Activated T-helper 2 cell treated with anti-CD3 and anti-CD28 coated beads, Interferon-gamma antibody, Interleukin-2, Interleukin-4, amounts not matched to agents 10 μg/mL and 5 μg/mL and 100 μg/mL, durations not matched to agents 14 hours and 24 hours and 36 hours (primary cell): ENCODE results near the gene CDC42BPA. TPM values are rescaled to one million over a fixed set of nuclear protein-coding genes. Genes with fewer than 3 reads are reported as not detected.

ENCODE experiments used
- DNase-seq: peaks from one replicate; pipeline ENCODE4 v3.0.0; 2021; ENCODE audit warnings: low spot score
- H3K27ac Mint-ChIP-seq: one replicate; pipeline ENCODE4 v1.8.0; 2021; ENCODE audit warnings: mixed read lengths
- H3K27me3 Mint-ChIP-seq: one replicate; pipeline ENCODE4 v1.8.0; 2021; ENCODE audit warnings: low read depth, mixed read lengths
- H3K36me3 Mint-ChIP-seq: one replicate; pipeline ENCODE4 v1.8.0; 2021; ENCODE audit warnings: low read depth, mixed read lengths
- H3K4me1 Mint-ChIP-seq: one replicate; pipeline ENCODE4 v1.8.0; 2021; ENCODE audit warnings: low read depth, mixed read lengths
- H3K4me3 Mint-ChIP-seq: one replicate; pipeline ENCODE4 v1.8.0; 2021; ENCODE audit warnings: low read depth, mild to moderate bottlenecking, moderate library complexity, mixed read lengths
- H3K9me3 Mint-ChIP-seq: one replicate; pipeline ENCODE4 v1.8.0; 2021; ENCODE audit warnings: mixed read lengths
- intact Hi-C: fragments of 100-400 bp; cut with micrococcal nuclease; formaldehyde crosslinking; loops from one replicate; pipeline ENCODE4 v1.15.1; 2023
- total RNA-seq: library from RNA; stranded (reverse); gene quantifications from 2 replicates; pipeline ENCODE4 v1.2.3, GENCODE V29; 2022

The CDC42BPA gene, protein sequence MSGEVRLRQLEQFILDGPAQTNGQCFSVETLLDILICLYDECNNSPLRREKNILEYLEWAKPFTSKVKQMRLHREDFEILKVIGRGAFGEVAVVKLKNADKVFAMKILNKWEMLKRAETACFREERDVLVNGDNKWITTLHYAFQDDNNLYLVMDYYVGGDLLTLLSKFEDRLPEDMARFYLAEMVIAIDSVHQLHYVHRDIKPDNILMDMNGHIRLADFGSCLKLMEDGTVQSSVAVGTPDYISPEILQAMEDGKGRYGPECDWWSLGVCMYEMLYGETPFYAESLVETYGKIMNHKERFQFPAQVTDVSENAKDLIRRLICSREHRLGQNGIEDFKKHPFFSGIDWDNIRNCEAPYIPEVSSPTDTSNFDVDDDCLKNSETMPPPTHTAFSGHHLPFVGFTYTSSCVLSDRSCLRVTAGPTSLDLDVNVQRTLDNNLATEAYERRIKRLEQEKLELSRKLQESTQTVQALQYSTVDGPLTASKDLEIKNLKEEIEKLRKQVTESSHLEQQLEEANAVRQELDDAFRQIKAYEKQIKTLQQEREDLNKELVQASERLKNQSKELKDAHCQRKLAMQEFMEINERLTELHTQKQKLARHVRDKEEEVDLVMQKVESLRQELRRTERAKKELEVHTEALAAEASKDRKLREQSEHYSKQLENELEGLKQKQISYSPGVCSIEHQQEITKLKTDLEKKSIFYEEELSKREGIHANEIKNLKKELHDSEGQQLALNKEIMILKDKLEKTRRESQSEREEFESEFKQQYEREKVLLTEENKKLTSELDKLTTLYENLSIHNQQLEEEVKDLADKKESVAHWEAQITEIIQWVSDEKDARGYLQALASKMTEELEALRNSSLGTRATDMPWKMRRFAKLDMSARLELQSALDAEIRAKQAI (N-terminal part only)
- total RNA-seq, result 6.6 and 7.1 TPM in 2 replicates

DNA sequence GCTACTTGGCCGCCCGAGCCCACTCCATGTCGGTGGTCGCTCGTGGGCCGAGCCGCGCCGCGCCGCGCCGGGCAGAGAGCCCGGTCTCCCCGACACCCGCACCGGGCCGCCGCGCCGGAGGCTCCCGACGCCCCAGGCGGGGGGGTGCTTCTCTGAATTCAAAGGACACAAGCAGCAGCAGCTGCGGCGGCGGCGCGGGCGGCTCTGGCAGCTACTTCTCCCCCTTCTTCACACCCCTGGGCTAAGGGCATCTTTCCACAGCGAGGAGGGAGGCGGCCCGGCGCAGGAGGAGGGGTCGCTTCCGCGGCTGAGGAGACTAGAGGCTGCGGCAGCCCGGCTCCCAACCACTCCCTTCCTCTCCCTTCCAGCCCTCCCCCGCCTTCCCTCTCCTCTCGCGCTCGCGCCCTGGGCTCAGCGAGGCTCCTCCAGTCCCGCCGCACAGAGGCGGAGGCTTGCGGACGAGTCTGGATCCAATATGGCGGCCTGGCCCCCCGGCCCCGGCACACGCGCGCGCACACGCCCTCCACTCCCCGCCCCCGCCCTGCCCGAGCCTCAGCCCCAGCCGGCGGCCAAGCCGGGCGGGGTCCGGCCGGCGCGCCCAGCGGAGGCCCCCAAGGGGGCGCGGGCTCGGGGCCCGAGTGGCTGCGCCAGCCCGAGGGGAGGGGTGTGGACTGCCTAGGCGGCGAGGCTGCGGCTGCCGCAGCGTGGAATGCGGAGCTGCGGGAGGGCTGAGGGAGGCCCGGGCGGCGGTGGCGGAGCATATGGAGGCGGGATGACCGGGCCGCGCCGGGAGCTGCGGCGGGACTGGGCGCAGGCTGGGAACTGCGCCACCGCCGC is at the start of gene CDC42BPA:
TSS of gene CDC42BPA (minus strand) at position 477 of the 837 bp plus-strand sequence. CDS start 1,310 bp downstream, outside the sequence.
- Mint-ChIP-seq H3K4me3 (peak within 1 kb of the TSS; percentile 83), H3K9me3 (no peaks in the 10 kb centered on the region), H3K27me3 (peaks cover 59% of the 10 kb centered on the region), H3K36me3 (no peaks in the 10 kb centered on the region), H3K4me1 (peaks cover 24% of the 10 kb centered on the region), H3K27ac (peak within 1 kb of the TSS; percentile 33)
- peak; percentile 23 for DNase-seq
- intact Hi-C loops, result loop anchor here (5.0 to 10.0 kb wide), 2 partner anchors 117 to 376 kb away; partner anchors contain the start of gene COQ8A

DNA sequence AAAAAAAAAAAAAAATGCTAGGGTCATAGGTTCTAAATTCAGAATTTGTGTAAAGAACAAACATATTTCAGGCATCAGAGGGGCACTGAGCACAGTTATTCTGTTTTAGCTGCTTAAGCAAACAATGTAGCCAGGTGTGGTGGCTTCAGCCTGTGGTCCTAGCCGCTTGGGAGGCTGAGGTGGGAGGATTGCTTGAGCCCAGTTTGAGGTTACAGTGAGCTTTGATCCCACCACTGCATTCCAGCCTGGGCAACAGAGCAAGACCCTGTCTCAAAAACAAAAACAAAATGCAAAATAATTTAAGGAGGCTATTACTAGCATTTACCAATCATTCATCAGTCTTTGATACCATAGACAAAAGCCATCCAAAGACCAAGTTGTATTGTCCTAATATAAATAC is 49.7 kb upstream of the CDC42BPA start:
- Mint-ChIP-seq H3K4me1 (no peaks in the 10 kb centered on the region), H3K9me3 (no peaks in the 10 kb centered on the region), H3K27me3 (peaks cover 1% of the 10 kb centered on the region), H3K4me3 (no peak overlapping the region), H3K36me3 (no peaks in the 10 kb centered on the region), H3K27ac (no peak overlapping the region)
- no peak for DNase-seq
- intact Hi-C loops, result no loop called here

DNA sequence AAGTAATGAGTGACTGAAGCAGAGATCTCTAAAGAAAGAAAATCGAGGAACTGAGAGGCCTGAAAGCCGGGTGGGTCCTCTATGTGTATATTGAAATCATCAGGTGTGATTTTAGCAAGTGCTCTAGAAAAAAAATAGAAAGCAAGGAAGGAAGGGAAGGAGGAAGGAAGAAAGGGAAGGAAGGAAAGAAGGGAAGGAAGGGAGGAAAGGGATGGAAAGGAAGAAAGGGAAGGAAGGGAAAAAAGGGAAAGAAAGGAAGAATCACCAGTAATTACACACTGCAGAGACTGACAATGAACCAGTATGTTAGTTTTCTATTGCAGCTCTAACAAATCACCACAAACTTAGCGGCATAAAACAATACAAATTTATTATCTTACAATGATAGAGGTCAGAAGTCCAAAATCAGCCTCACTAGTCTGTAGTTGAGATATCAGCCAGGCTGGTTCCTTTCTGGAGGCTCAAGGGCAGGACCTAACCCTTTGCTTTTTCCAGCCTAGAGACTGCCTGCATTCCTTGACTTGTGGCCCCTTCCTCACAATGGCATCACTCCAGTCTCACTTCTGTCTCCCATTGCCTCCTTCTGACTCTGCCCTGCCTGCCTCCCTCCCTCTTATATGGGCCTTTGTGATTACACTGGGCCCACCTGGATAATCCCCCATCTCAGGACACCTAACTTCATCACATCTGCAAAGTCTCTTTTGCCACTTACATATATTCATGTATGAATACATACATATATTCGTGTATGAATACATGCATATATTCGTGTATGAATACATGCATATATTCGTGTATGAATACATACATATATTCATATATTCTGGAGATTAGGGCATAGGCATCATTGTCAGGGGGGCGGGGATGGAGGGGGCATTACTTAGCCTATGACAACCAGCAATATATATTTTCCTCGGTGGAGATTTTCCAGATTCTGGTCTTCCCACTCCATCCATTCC is 47.5 kb upstream of the CDC42BPA start:
- H3K9me3 Mint-ChIP-seq, result no peaks in the 10 kb centered on the region
- no peak overlapping the region for H3K27ac Mint-ChIP-seq
- no peak for DNase-seq
- no peaks in the 10 kb centered on the region for H3K4me1 Mint-ChIP-seq
- no peaks in the 10 kb centered on the region for H3K36me3 Mint-ChIP-seq
- intact Hi-C loops, result no loop called here
- no peaks in the 10 kb centered on the region for H3K27me3 Mint-ChIP-seq
- H3K4me3 Mint-ChIP-seq, result no peak overlapping the region

DNA sequence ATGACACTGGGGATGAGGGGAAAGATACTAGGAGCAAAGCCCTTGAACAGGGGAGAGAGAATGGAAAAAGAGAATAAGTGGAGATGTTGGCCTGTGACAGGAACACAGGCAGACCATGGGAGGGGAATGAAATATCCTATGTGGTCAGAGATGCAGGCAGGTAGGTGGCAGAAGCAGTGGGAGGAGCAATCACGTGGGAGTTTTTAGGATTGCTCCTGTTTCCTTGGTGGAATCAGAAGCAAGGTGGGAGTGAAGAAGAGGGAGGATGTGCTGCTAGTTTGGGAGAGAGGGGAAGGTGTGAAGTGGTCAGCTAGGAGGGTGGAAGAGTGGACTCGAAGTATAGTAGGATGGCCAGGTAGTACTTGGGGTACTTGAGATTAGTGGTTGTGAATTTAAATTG is 46.4 kb upstream of the CDC42BPA start:
- H3K4me1 Mint-ChIP-seq, result no peaks in the 10 kb centered on the region
- H3K27ac Mint-ChIP-seq, result no peak overlapping the region
- DNase-seq, result no peak
- no peaks in the 10 kb centered on the region for H3K9me3 Mint-ChIP-seq
- intact Hi-C loops, result no loop called here
- no peaks in the 10 kb centered on the region for H3K36me3 Mint-ChIP-seq
- no peak overlapping the region for H3K4me3 Mint-ChIP-seq
- H3K27me3 Mint-ChIP-seq, result no peaks in the 10 kb centered on the region

DNA sequence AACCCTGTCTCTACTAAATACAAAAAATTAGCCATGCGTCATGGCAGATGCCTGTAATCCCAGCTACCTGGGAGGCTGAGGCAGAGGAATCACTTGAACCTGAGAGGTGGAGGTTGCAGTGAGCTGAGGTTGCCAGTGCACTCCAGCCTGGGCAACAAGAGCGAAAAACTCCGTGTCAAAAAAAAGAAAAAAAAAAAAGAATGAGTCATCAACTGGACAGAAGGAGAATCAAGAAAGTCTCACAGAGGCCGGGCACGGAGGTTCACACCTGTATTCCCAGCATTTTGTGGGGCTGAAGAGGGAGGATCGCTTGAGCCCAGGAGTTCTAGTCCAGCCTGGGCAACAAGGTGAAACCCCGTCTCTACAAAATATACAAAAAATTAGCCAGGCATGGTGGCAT is 45.5 kb upstream of the CDC42BPA start:
- no peak for DNase-seq
- Mint-ChIP-seq H3K27me3 (no peaks in the 10 kb centered on the region), H3K4me1 (no peaks in the 10 kb centered on the region), H3K36me3 (no peaks in the 10 kb centered on the region), H3K4me3 (no peak overlapping the region), H3K27ac (no peak overlapping the region), H3K9me3 (no peaks in the 10 kb centered on the region)
- intact Hi-C loops, result no loop called here

DNA sequence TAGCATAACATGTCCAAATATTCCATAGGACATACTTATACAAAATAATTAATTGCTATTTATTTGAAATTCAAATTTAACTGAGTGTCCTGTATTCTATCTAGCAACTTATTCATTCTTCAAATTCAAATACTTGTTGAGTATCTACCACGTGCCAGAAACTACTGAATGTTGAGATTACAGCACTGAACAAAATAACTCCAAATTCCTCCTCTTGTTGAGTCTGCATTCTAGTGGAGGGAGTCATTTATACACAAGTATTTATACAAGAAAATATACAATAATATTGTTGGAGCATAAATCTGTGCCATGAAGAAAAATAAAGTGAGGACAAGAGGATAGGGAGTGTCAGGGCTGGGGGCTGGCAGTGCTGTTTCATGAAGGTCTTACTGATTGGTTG is 43.7 kb upstream of the CDC42BPA start:
- no peaks in the 10 kb centered on the region for H3K27me3 Mint-ChIP-seq
- no peak overlapping the region for H3K4me3 Mint-ChIP-seq
- H3K36me3 Mint-ChIP-seq, result no peaks in the 10 kb centered on the region
- H3K9me3 Mint-ChIP-seq, result no peaks in the 10 kb centered on the region
- H3K27ac Mint-ChIP-seq, result no peak overlapping the region
- intact Hi-C loops, result no loop called here
- no peaks in the 10 kb centered on the region for H3K4me1 Mint-ChIP-seq
- no peak for DNase-seq

DNA sequence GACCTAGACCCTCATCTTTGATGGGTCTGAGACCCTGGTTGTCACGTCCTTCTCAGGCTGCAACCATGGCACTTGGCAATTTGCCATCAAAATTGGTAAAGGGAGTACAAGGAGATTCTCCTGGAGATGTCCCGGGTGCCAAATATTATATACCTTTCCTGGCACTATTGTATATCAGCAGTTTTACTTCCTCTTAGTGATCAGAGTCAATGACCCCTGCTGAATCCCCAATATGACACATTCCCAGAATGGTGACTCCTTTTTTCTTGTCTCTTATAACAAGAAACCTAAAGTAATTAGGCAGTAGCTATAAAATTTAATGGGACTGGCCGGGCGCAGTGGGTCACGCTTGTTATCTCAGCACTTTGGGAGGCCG is 39.6 kb upstream of the CDC42BPA start:
- Mint-ChIP-seq H3K36me3 (no peaks in the 10 kb centered on the region), H3K4me1 (no peaks in the 10 kb centered on the region), H3K27ac (no peak overlapping the region), H3K27me3 (no peaks in the 10 kb centered on the region), H3K9me3 (no peaks in the 10 kb centered on the region), H3K4me3 (no peak overlapping the region)
- intact Hi-C loops, result no loop called here
- no peak for DNase-seq

DNA sequence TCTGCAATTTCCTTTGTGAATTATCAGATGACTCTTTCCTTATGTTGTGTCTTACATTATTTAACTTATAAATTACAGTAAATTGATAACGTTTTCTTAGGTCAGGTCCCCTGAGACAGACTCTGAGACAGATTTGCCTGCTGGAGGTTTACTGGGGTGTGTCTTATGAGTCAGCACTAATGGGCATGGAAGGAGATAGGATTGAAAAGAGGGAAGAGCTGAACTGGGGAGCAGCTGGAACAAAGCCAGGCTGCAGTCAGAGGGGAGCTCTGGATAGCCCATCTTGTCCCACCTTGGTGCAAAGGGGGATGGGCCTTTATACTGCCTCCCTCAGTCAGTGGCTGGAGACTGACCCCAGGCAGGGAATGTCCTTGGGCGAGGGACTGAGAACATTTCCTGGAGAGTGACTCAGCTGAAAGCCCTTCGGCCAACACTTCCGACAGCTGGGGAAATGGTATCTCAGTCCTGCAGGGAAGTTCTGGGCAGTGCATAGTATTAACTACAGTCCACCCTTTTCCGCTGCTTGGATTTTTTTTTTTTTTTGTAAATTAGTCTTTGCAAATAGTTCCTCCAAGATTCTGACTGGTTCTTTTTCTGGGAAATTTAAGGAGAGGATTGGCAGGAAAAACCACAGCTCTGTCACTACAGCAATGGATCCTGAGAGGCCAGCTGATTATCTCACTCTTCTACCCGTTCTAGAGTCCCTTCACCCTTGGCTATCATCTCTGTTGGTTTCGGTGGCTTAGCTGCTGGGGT is 39.1 kb upstream of the CDC42BPA start:
- no peak overlapping the region for H3K27ac Mint-ChIP-seq
- no peaks in the 10 kb centered on the region for H3K36me3 Mint-ChIP-seq

DNA sequence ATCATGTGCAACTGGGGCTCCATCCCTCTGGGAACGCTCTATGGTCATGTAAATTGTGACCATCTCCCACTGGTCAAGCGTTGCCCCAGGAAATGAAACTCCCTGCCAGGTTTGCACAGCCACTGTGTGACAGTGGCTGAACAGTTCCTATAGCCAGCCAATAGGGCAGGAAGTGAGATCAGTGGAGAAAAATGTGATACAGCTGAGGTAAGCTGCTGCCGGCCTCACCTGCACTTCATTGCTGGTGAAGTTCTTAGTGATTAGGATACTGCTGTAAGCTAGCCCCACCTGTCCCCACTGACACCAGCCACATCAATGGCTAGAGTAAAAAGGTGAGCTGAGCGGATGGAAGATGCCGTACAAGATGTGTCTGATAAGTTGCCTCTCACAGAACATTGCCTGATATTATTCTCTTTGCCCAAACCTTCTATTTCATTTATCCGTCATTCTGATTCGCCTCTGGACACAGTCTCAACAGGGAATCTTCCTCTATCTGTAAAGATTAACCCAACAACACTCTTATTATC is 38.4 kb upstream of the CDC42BPA start:
- H3K4me3 Mint-ChIP-seq, result no peak overlapping the region
- H3K27ac Mint-ChIP-seq, result no peak overlapping the region
- peaks cover 4% of the 10 kb centered on the region for H3K27me3 Mint-ChIP-seq
- no peaks in the 10 kb centered on the region for H3K9me3 Mint-ChIP-seq
- no peaks in the 10 kb centered on the region for H3K36me3 Mint-ChIP-seq
- intact Hi-C loops, result no loop called here
- DNase-seq, result no peak
- H3K4me1 Mint-ChIP-seq, result no peaks in the 10 kb centered on the region

More for the DNA sequence above, 39.1 kb upstream of the CDC42BPA start:
- DNase-seq, result no peak
- peaks cover 4% of the 10 kb centered on the region for H3K27me3 Mint-ChIP-seq
- intact Hi-C loops, result no loop called here
- no peak overlapping the region for H3K4me3 Mint-ChIP-seq
- H3K9me3 Mint-ChIP-seq, result no peaks in the 10 kb centered on the region
- no peaks in the 10 kb centered on the region for H3K4me1 Mint-ChIP-seq

DNA sequence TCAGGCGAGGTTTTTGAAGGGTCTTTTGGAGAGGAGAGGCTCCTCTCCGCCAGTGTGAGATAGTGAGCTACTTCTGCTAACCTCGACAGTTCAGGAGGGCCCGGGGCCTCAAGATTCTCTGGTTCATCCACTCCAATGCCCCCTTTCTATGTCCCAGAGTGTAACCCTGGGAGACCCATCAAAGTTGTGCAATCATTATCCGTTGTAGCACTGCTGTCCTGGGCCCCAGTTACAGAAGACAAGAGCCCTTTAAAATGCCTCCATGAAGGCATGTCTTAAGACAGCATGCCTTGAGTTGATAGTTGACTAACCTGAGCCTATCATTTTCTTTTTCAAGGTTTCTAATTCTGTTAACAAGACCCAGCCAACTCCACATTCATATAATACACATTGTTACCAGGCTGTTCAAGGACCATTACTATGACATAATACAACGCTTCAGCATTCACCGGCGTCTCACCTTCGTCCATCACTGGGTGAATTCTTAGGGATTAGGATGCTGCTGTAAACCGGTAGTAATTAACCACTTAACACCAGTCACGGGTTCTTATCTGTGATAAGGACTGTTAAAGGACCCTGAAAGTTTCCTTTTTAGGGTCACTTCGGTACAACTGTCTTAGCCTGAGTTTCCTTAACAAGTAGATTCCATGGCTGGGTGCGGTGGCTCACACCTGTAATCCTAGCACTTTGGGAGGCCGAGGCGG is 37.4 kb upstream of the CDC42BPA start:
- no peak for DNase-seq
- H3K4me1 Mint-ChIP-seq, result no peaks in the 10 kb centered on the region
- H3K27me3 Mint-ChIP-seq, result peaks cover 4% of the 10 kb centered on the region
- no peak overlapping the region for H3K27ac Mint-ChIP-seq
- intact Hi-C loops, result no loop called here
- H3K4me3 Mint-ChIP-seq, result no peak overlapping the region
- no peaks in the 10 kb centered on the region for H3K9me3 Mint-ChIP-seq
- H3K36me3 Mint-ChIP-seq, result no peaks in the 10 kb centered on the region

DNA sequence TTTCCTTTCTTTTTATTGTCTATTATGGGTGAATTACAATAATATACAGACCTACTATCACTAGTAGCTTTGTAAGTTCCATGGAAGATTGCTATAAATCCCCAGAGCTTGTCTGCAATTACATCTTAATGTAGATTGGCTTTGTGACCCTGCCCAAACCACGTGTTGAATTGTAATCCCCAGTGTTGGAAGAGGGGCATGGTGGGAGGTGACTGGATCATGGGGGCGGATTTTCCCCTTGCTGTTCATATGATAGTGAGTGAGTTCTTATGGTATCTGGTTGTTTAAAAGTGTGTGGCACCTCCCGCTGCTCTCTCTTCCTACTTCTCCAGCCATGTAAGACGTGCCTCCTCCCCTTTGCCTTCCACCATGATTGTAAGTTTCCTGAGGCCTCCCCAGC is 34.9 kb upstream of the CDC42BPA start:
- H3K9me3 Mint-ChIP-seq, result no peaks in the 10 kb centered on the region
- H3K27me3 Mint-ChIP-seq, result peaks cover 4% of the 10 kb centered on the region
- intact Hi-C loops, result no loop called here
- no peak for DNase-seq
- no peak overlapping the region for H3K27ac Mint-ChIP-seq
- no peaks in the 10 kb centered on the region for H3K4me1 Mint-ChIP-seq
- no peak overlapping the region for H3K4me3 Mint-ChIP-seq
- no peaks in the 10 kb centered on the region for H3K36me3 Mint-ChIP-seq
